ENCODE data around the gene PRKAG2.

Gene PRKAG2

DNA sequence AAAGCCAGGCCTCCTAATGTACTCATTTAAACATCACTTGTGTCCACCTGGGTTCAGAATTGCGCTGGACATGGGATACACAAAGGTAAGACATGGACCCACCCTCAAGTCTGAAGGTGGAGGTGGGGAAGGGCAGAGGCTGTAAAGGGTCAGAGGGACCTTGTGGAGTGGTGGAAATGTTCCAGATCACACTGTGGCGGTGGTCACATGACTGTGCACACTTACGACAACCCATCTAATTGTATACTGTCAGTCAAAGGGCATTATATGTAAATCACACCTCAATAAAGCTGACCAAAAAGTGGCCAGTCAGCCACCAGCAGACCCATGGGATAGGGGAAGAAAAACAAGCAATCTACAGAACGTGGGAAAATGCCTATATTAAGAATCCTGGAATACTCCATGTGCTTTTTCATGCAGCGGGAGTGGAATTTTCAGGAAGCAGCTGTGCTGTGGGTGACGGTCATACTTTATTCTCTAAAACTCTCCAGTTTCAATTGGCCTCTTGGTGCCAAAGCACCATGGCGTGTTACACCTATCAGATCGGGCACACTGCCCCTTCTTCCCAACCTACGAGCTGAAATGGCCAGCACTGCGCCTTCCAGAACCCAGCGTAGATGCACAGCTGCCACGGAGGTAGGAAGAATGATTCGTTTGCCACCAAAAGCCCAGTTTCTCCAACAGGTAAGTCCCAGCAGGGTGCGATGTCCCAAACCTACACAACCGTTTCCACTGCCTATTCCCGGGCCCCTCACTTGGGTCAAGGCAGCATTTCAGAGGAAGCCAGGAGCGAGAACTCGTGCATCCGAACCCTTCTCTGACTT, 69.8 kb downstream of the PRKAG2 start:
- no peaks in the 10 kb centered on the region for H3K9me3 ChIP-seq (ENCODE audit: insufficient read depth, low read depth, low read length)
- H3K4me1 ChIP-seq (ENCODE audit: insufficient read depth, low read length): no peaks in the 10 kb centered on the region
- H3K36me3 ChIP-seq (ENCODE audit: insufficient read depth, low read depth, low read length): no peaks in the 10 kb centered on the region
- peaks cover 4% of the 10 kb centered on the region; the same call in 1 of the 2 replicates for H3K27me3 ChIP-seq (ENCODE audit: insufficient read depth, low read length)
- H3K27ac ChIP-seq (ENCODE audit: low read length): no peak overlapping the region
- H3K9ac ChIP-seq (ENCODE audit: low read depth, low read length): no peak overlapping the region
- no peak overlapping the region for H3K4me3 ChIP-seq (ENCODE audit: low read length)

DNA sequence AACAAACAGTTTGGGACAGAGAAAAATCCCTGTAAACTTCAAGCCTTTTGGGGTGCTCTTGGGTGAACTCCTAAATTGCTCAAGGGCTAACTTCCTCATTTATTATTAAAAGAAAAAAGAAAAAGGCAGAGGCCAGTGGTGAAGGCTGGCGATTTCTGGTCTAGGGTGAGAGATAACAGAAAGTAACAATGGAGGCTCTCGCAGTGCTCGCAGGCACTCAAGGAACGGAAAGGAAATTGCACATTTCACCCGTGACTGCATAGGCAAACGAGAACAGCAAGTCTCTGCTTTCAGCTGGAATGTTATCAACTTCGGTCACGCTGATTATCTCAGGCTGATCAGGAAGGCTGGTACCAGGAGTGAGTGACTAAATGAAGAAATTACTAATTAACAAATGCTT, 70.7 kb downstream of the PRKAG2 start:
- Histone ChIP-seq H3K4me1 (ENCODE audit: insufficient read depth, low read length) (no peaks in the 10 kb centered on the region), H3K4me3 (ENCODE audit: low read length) (no peak overlapping the region), H3K27ac (ENCODE audit: low read length) (no peak overlapping the region), H3K36me3 (ENCODE audit: insufficient read depth, low read depth, low read length) (no peaks in the 10 kb centered on the region), H3K9ac (ENCODE audit: low read depth, low read length) (no peak overlapping the region), H3K27me3 (ENCODE audit: insufficient read depth, low read length) (no peaks in the 10 kb centered on the region), H3K9me3 (ENCODE audit: insufficient read depth, low read depth, low read length) (no peaks in the 10 kb centered on the region)

DNA sequence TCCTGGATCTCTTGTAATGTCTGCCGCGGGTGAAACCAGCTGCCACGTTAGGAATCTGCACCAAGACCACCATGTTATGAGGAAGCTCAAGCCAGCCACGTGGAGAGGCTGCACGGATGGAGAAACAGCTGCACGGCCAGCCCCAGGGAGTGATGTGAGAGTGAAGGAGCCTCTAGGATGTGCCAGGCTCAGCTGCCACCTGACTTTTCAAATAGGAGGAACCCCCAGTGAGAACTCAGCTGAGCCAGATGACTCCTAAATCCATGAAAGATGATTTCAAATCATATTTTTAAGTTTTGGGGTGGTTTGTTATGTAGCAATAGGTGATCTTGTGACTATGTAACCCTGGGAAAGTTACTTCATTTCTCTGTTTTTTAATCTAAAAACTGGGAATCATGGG, 71.7 kb downstream of the PRKAG2 start:
- Histone ChIP-seq H3K9ac (ENCODE audit: low read depth, low read length) (no peak overlapping the region), H3K4me3 (ENCODE audit: low read length) (no peak overlapping the region), H3K9me3 (ENCODE audit: insufficient read depth, low read depth, low read length) (no peaks in the 10 kb centered on the region), H3K36me3 (ENCODE audit: insufficient read depth, low read depth, low read length) (no peaks in the 10 kb centered on the region), H3K4me1 (ENCODE audit: insufficient read depth, low read length) (no peaks in the 10 kb centered on the region), H3K27ac (ENCODE audit: low read length) (no peak overlapping the region), H3K27me3 (ENCODE audit: insufficient read depth, low read length) (no peaks in the 10 kb centered on the region)

GRCh38 chr7:151804756-151805155, 72.2 kb downstream of the PRKAG2 start:
- Histone ChIP-seq H3K36me3 (ENCODE audit: insufficient read depth, low read depth, low read length) (no peaks in the 10 kb centered on the region), H3K4me3 (ENCODE audit: low read length) (no peak overlapping the region), H3K9me3 (ENCODE audit: insufficient read depth, low read depth, low read length) (no peaks in the 10 kb centered on the region), H3K27ac (ENCODE audit: low read length) (no peak overlapping the region), H3K27me3 (ENCODE audit: insufficient read depth, low read length) (no peaks in the 10 kb centered on the region), H3K4me1 (ENCODE audit: insufficient read depth, low read length) (no peaks in the 10 kb centered on the region), H3K9ac (ENCODE audit: low read depth, low read length) (no peak overlapping the region)

GRCh38 chr7:151803841-151804240, 73.1 kb downstream of the PRKAG2 start:
- Histone ChIP-seq H3K4me1 (ENCODE audit: insufficient read depth, low read length) (no peaks in the 10 kb centered on the region), H3K27ac (ENCODE audit: low read length) (no peak overlapping the region), H3K4me3 (ENCODE audit: low read length) (no peak overlapping the region), H3K36me3 (ENCODE audit: insufficient read depth, low read depth, low read length) (no peaks in the 10 kb centered on the region), H3K9ac (ENCODE audit: low read depth, low read length) (no peak overlapping the region), H3K9me3 (ENCODE audit: insufficient read depth, low read depth, low read length) (no peaks in the 10 kb centered on the region), H3K27me3 (ENCODE audit: insufficient read depth, low read length) (no peaks in the 10 kb centered on the region)

- Histone ChIP-seq H3K36me3 (ENCODE audit: insufficient read depth, low read depth, low read length) (no peaks in the 10 kb centered on the region), H3K4me1 (ENCODE audit: insufficient read depth, low read length) (no peaks in the 10 kb centered on the region), H3K9ac (ENCODE audit: low read depth, low read length) (no peak overlapping the region), H3K27ac (ENCODE audit: low read length) (no peak overlapping the region), H3K4me3 (ENCODE audit: low read length) (no peak overlapping the region), H3K9me3 (ENCODE audit: insufficient read depth, low read depth, low read length) (no peaks in the 10 kb centered on the region), H3K27me3 (ENCODE audit: insufficient read depth, low read length) (no peaks in the 10 kb centered on the region)
These were observed 74.5 kb downstream of the PRKAG2 start for GRCh38 chr7:151802469-151802846.

DNA sequence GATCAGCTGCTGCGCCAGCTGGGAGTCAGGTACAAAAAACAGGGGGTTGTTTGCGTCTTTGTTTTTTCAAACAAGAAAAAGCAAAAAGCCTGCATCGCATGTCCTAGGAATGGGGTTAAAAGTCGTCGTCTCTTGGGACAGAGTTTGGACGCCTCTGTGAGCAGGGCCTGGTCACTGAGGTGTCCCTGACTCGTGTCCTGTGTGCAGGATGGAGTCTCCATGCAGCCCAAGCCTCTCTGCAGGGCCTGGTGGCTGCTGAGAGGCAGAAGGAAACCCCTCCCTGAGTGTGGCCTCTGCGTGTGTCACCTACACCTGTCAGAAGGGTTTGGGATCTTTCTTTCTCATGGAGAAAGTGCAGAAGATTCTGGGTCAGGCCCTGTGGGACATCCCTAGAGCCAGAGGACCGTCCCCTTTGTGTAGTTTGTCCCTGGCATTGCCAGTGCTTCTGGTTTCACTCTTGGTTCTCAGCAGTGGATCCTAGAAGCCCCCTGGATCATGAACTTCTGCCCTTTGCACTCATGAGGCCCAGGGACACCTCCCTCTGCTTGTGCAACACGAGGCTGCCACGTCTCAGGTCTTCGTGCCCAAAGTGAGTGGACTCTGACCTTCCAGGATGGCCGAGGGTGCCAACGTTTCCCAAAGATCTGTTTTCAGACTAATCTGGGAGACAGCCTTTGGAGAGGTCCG, 75.0 kb downstream of the PRKAG2 start:
- Histone ChIP-seq H3K4me1 (ENCODE audit: insufficient read depth, low read length) (no peaks in the 10 kb centered on the region), H3K9ac (ENCODE audit: low read depth, low read length) (no peak overlapping the region)

GRCh38 chr7:151801291-151801690, 75.6 kb downstream of the PRKAG2 start:
- no peaks in the 10 kb centered on the region for H3K4me1 ChIP-seq (ENCODE audit: insufficient read depth, low read length)
- H3K27me3 ChIP-seq (ENCODE audit: insufficient read depth, low read length): no peaks in the 10 kb centered on the region
- no peaks in the 10 kb centered on the region for H3K9me3 ChIP-seq (ENCODE audit: insufficient read depth, low read depth, low read length)
- no peak overlapping the region for H3K9ac ChIP-seq (ENCODE audit: low read depth, low read length)
- H3K27ac ChIP-seq (ENCODE audit: low read length): no peak overlapping the region
- no peak overlapping the region for H3K4me3 ChIP-seq (ENCODE audit: low read length)
- no peaks in the 10 kb centered on the region for H3K36me3 ChIP-seq (ENCODE audit: insufficient read depth, low read depth, low read length)

More for the DNA sequence above, 75.0 kb downstream of the PRKAG2 start:
- Histone ChIP-seq H3K36me3 (ENCODE audit: insufficient read depth, low read depth, low read length) (no peaks in the 10 kb centered on the region), H3K4me3 (ENCODE audit: low read length) (no peak overlapping the region), H3K27ac (ENCODE audit: low read length) (no peak overlapping the region), H3K9me3 (ENCODE audit: insufficient read depth, low read depth, low read length) (no peaks in the 10 kb centered on the region), H3K27me3 (ENCODE audit: insufficient read depth, low read length) (no peaks in the 10 kb centered on the region)

DNA sequence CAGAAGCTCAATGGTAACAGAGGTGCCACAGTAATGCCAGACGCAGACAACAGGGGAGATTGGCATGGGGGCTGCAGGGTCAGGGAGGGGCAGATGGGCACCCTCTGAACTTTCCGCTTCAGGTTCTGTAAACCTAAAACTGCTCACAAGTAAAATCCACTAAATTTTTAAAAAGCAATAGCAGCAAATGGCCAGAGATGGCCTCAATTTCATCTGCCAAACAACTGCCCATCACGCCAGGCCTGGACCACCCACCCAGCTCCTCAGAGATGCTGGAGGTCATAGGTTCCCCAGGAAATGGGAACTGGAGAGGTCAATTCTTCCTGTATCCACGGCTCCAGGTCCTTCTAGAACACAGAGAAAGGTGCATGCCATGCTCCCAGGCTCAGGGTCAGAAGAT, 76.1 kb downstream of the PRKAG2 start:
- Histone ChIP-seq H3K9ac (ENCODE audit: low read depth, low read length) (no peak overlapping the region), H3K9me3 (ENCODE audit: insufficient read depth, low read depth, low read length) (no peaks in the 10 kb centered on the region), H3K27ac (ENCODE audit: low read length) (no peak overlapping the region), H3K36me3 (ENCODE audit: insufficient read depth, low read depth, low read length) (no peaks in the 10 kb centered on the region), H3K4me1 (ENCODE audit: insufficient read depth, low read length) (no peaks in the 10 kb centered on the region), H3K27me3 (ENCODE audit: insufficient read depth, low read length) (no peaks in the 10 kb centered on the region), H3K4me3 (ENCODE audit: low read length) (no peak overlapping the region)

DNA sequence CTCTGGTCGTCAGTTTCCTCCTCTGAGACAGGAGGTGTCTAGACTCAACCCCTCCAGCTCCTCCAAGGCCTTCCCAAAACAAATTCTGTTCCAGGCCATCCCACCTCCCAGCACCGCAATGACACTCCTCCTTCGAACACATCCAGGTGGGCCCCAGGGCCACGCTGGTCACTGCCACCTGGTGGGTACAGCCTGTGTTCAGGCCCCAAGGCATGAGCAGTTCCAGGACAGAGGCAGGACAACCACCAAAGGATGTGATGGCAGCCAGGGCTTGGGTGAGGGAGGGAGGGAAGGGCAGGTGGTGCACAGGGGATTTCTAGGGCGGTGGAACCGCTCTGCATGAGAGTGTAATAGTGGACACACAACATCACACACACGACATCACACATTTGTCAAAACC, 76.5 kb downstream of the PRKAG2 start:
- no peak overlapping the region for H3K4me3 ChIP-seq (ENCODE audit: low read length)
- H3K27me3 ChIP-seq (ENCODE audit: insufficient read depth, low read length): no peaks in the 10 kb centered on the region

GRCh38 chr7:151799506-151799905, 77.4 kb downstream of the PRKAG2 start:
- Histone ChIP-seq H3K36me3 (ENCODE audit: insufficient read depth, low read depth, low read length) (no peaks in the 10 kb centered on the region), H3K27ac (ENCODE audit: low read length) (no peak overlapping the region), H3K4me3 (ENCODE audit: low read length) (no peak overlapping the region), H3K4me1 (ENCODE audit: insufficient read depth, low read length) (no peaks in the 10 kb centered on the region), H3K9ac (ENCODE audit: low read depth, low read length) (no peak overlapping the region), H3K9me3 (ENCODE audit: insufficient read depth, low read depth, low read length) (no peaks in the 10 kb centered on the region), H3K27me3 (ENCODE audit: insufficient read depth, low read length) (no peaks in the 10 kb centered on the region)

More for the DNA sequence above, 76.5 kb downstream of the PRKAG2 start:
- Histone ChIP-seq H3K4me1 (ENCODE audit: insufficient read depth, low read length) (no peaks in the 10 kb centered on the region), H3K9me3 (ENCODE audit: insufficient read depth, low read depth, low read length) (no peaks in the 10 kb centered on the region), H3K9ac (ENCODE audit: low read depth, low read length) (no peak overlapping the region), H3K27ac (ENCODE audit: low read length) (no peak overlapping the region), H3K36me3 (ENCODE audit: insufficient read depth, low read depth, low read length) (no peaks in the 10 kb centered on the region)

DNA sequence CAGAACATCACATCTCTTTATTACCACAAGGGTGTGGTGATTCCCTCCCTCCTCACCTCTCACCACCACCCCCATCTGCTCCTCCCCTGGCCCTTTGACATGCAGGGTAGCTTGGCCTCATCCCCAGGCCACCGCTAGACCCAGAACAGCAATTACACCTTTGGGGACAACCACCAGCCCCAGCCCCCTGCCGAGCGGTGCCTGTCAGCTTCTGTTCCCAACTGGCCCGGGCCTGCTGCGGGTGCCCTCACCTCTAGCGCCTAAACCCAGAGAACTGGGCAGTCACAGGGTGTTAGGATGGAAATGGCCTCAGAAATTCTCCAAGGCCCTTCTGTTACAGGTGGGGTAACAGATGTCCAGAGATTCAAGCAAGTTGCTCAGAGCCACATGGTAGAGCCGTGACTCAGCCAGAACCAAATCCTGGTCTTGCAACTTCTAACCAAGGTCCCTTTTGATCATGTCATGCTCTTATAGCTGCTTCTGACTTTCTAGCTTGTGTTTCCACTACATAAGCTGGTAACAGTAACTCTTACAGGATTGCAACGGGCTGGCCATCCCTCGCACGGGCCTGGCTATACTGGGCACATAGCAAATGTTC, 78.0 kb downstream of the PRKAG2 start:
- Histone ChIP-seq H3K9me3 (ENCODE audit: insufficient read depth, low read depth, low read length) (no peaks in the 10 kb centered on the region), H3K27ac (ENCODE audit: low read length) (no peak overlapping the region), H3K27me3 (ENCODE audit: insufficient read depth, low read length) (no peaks in the 10 kb centered on the region), H3K4me3 (ENCODE audit: low read length) (no peak overlapping the region), H3K4me1 (ENCODE audit: insufficient read depth, low read length) (no peaks in the 10 kb centered on the region), H3K36me3 (ENCODE audit: insufficient read depth, low read depth, low read length) (no peaks in the 10 kb centered on the region), H3K9ac (ENCODE audit: low read depth, low read length) (no peak overlapping the region)
